HepG2 (cell line): ENCODE results near the gene ECM1. TPM values are rescaled to one million over a fixed set of nuclear protein-coding genes. Genes with fewer than 3 reads are reported as not detected.
A peak's percentile ranks its signal among the peaks of the same experiment; 100 is the strongest.

Source experiments
- AGO1 ChIP-seq: fragments of 200-400 bp; formaldehyde crosslinking; IDR thresholded peaks from 2 replicates; pipeline ENCODE4 v1.6.1; 2017; ENCODE audit warnings: mild to moderate bottlenecking, low read depth, low read length, moderate library complexity; ENCODE audit not compliant: poor library complexity, severe bottlenecking
- ATF6 ChIP-seq: sonication (generic); formaldehyde crosslinking; conservative IDR thresholded peaks from 2 replicates; pipeline ENCODE4 v1.4.0; 2020; ENCODE audit warnings: missing genetic modification reagents
- CBX5 ChIP-seq: sonication (generic); formaldehyde crosslinking; IDR thresholded peaks from 2 replicates; pipeline ENCODE4 v1.4.0; 2020; ENCODE audit warnings: missing genetic modification reagents, borderline replicate concordance
- DMAP1 ChIP-seq: IDR thresholded peaks from 2 replicates; pipeline ENCODE4 v1.6.1; 2016
- EP300 ChIP-seq, 3 experiments: sonication (generic) in 1 of 3; formaldehyde crosslinking in 1 of 3; IDR thresholded peaks; 2 replicates each; pipeline versions ENCODE4 v1.5.1 to v1.6.1; 2011 to 2020; ENCODE audit warnings: low read depth in 2 of 3, low read length in 2 of 3, borderline replicate concordance in 1 of 3, improper control_type of control experiment in 1 of 3, mild to moderate bottlenecking in 1 of 3, missing genetic modification reagents in 1 of 3, moderate library complexity in 1 of 3
- FOXK1 ChIP-seq: sonication (generic); formaldehyde crosslinking; IDR thresholded peaks from 2 replicates; pipeline ENCODE4 v1.4.0; 2020; ENCODE audit warnings: low read depth, missing genetic modification reagents, borderline replicate concordance
- FOXO1 ChIP-seq: sonication (generic); formaldehyde crosslinking; IDR thresholded peaks from 2 replicates; pipeline ENCODE4 v1.4.0; 2020; ENCODE audit warnings: missing genetic modification reagents
- GATA4 ChIP-seq: sonication (generic); IDR thresholded peaks from 2 replicates; pipeline ENCODE4 v1.6.1; 2016; ENCODE audit warnings: antibody characterized with exemption, low read depth, borderline replicate concordance
- MAX ChIP-seq: IDR thresholded peaks from 2 replicates; pipeline ENCODE4 v1.6.1; 2012; ENCODE audit warnings: inconsistent platforms
- MTA1 ChIP-seq: sonication (generic); formaldehyde crosslinking; IDR thresholded peaks from 2 replicates; pipeline ENCODE4 v1.4.0; 2020; ENCODE audit warnings: missing genetic modification reagents, mild to moderate bottlenecking, borderline replicate concordance
- NFKBIZ ChIP-seq: IDR thresholded peaks from 2 replicates; pipeline ENCODE4 v1.6.1; 2018; ENCODE audit warnings: missing genetic modification reagents, missing compliant biosample characterization
- PCBP1 ChIP-seq: fragments of 200-400 bp; formaldehyde crosslinking; IDR thresholded peaks from 2 replicates; pipeline ENCODE4 v1.6.1; 2017; ENCODE audit warnings: mild to moderate bottlenecking, low read depth, low read length, borderline replicate concordance
- PREB ChIP-seq: sonication (generic); formaldehyde crosslinking; IDR thresholded peaks from 2 replicates; pipeline ENCODE4 v1.4.0; 2020; ENCODE audit warnings: missing genetic modification reagents
- RFX3 ChIP-seq: IDR thresholded peaks from 2 replicates; pipeline ENCODE4 v1.6.1; 2016; ENCODE audit warnings: missing biosample characterization, missing genetic modification reagents
- SKI ChIP-seq: fragments of 450-650 bp; IDR thresholded peaks from one replicate; pipeline ENCODE4 v1.6.1; 2018; ENCODE audit warnings: mild to moderate bottlenecking; ENCODE audit not compliant: partially characterized antibody
- SP140L ChIP-seq: sonication (generic); formaldehyde crosslinking; IDR thresholded peaks from 2 replicates; pipeline ENCODE4 v1.4.0; 2020; ENCODE audit warnings: missing genetic modification reagents, borderline replicate concordance
- SPEN ChIP-seq: sonication (generic); formaldehyde crosslinking; IDR thresholded peaks from 2 replicates; pipeline ENCODE4 v1.5.1; 2020; ENCODE audit warnings: low read depth, mild to moderate bottlenecking, missing genetic modification reagents
- XBP1 ChIP-seq: sonication (generic); formaldehyde crosslinking; IDR thresholded peaks from 2 replicates; pipeline ENCODE4 v1.5.0; 2020; ENCODE audit warnings: missing genetic modification reagents
- YY1 ChIP-seq: IDR thresholded peaks from 2 replicates; pipeline ENCODE4 v1.6.1; 2011; ENCODE audit warnings: low read length, low read depth, moderate library complexity, mild to moderate bottlenecking; ENCODE audit not compliant: insufficient read depth, insufficient replicate concordance
- ZFP41 ChIP-seq: sonication (generic); formaldehyde crosslinking; IDR thresholded peaks from 2 replicates; pipeline ENCODE4 v1.4.0; 2020; ENCODE audit warnings: mild to moderate bottlenecking, missing genetic modification reagents, borderline replicate concordance
- ZNF431 ChIP-seq: sonication (generic); formaldehyde crosslinking; IDR thresholded peaks from 2 replicates; pipeline ENCODE4 v1.9.0; 2022; ENCODE audit warnings: missing genetic modification reagents, low read depth, mild to moderate bottlenecking, borderline replicate concordance
- ZNF451 ChIP-seq: sonication (generic); formaldehyde crosslinking; IDR thresholded peaks from 2 replicates; pipeline ENCODE4 v1.5.0; 2020; ENCODE audit warnings: mild to moderate bottlenecking, missing genetic modification reagents
- ZNF550 ChIP-seq: sonication (generic); formaldehyde crosslinking; IDR thresholded peaks from 2 replicates; pipeline ENCODE4 v1.4.0; 2020; ENCODE audit warnings: mild to moderate bottlenecking, missing genetic modification reagents, borderline replicate concordance
- ZNF749 ChIP-seq: sonication (generic); formaldehyde crosslinking; IDR thresholded peaks from 2 replicates; pipeline ENCODE4 v1.8.0; 2022; ENCODE audit warnings: mild to moderate bottlenecking, missing genetic modification reagents, moderate library complexity, borderline replicate concordance
- polyA plus RNA-seq, 8 experiments: library from polyadenylated mRNA; depleted of rRNA in 3 of 8; stranded (reverse) in 7 of 8; unstranded in 1 of 8; fragments of >200 nt; fragmentation: Illumina TruSeq in 4 of 8; extraction: Trizol in 4 of 8; gene quantifications; 2 replicates each; pipeline versions ENCODE4 v1.2.1 to v1.2.3, GENCODE V29; 2011 to 2016; ENCODE audit warnings: low read depth in 4 of 8, missing spikeins in 1 of 8, mixed read lengths in 1 of 8; ENCODE audit not compliant: insufficient read depth in 1 of 8
- total RNA-seq, 5 experiments: library from RNA; depleted of rRNA; stranded (reverse); fragments of >200 nt; fragmentation: Illumina TruSeq; extraction: Trizol; gene quantifications; 2 replicates each; pipeline ENCODE4 v1.2.3, GENCODE V29; 2016; ENCODE audit warnings: low read depth in 1 of 5
- TF ChIP-seq, protein P1 (sequence below), 2 experiments: sonication (generic) in 1 of 2; formaldehyde crosslinking in 1 of 2; IDR thresholded peaks; 2 replicates each; pipeline versions ENCODE4 v1.5.1 to v1.6.1; 2011 to 2020; ENCODE audit warnings: borderline replicate concordance in 1 of 2, low read depth in 1 of 2, low read length in 1 of 2, mild to moderate bottlenecking in 1 of 2, missing genetic modification reagents in 1 of 2, moderate library complexity in 1 of 2

ECM1 gene
- total and polyA plus RNA-seq, 2 of the 13 experiments (the other 11 are each of a cell fraction or from before 2014, with no cell fraction given) = 0.42 to 1.0 TPM

GRCh38 chr1:150560011-150560438 is 52.1 kb downstream of the ECM1 start (continued):
- no peak for TF ChIP-seq MTA1 (CRISPR knock-in tag)
- 0 out of 2 replicates have a peak, but pooled peaks have one; percentile 10 for TF ChIP-seq DMAP1 (CRISPR knock-in tag)
- TF ChIP-seq ZFP41 = no peak
- no peak for TF ChIP-seq SP140L
- no peak for TF ChIP-seq PREB (CRISPR knock-in tag)
- TF ChIP-seq FOXO1 (CRISPR knock-in tag) = peak; percentile 13; the same call in 1 of the 2 replicates
- TF ChIP-seq EP300 (IDR thresholded peaks at IDR 0.05; ENCODE audit: low read depth in 2 of 2, low read length in 2 of 2) = no peak
- 0 out of 2 replicates have a peak, but pooled peaks have one; percentile 9 for TF ChIP-seq EP300 (CRISPR knock-in tag; IDR thresholded peaks at IDR 0.05; ENCODE audit: borderline replicate concordance)
- TF ChIP-seq, protein P1, sequence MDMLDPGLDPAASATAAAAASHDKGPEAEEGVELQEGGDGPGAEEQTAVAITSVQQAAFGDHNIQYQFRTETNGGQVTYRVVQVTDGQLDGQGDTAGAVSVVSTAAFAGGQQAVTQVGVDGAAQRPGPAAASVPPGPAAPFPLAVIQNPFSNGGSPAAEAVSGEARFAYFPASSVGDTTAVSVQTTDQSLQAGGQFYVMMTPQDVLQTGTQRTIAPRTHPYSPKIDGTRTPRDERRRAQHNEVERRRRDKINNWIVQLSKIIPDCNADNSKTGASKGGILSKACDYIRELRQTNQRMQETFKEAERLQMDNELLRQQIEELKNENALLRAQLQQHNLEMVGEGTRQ (IDR thresholded peaks at IDR 0.05; ENCODE audit: low read depth, low read length) = no peak
- TF ChIP-seq, protein P1 (CRISPR knock-in tag; IDR thresholded peaks at IDR 0.05; ENCODE audit: borderline replicate concordance) = no peak
- no peak for TF ChIP-seq SKI
- no peak for TF ChIP-seq AGO1
- TF ChIP-seq CBX5 = no peak
- TF ChIP-seq ATF6 = no peak
- no peak for TF ChIP-seq ZNF431 (CRISPR knock-in tag)
- peak; percentile 52; the same call in 1 of the 2 replicates for TF ChIP-seq MAX
- no peak for TF ChIP-seq PCBP1
- TF ChIP-seq GATA4 = no peak
- peak; percentile 43; the same call in 1 of the 2 replicates for TF ChIP-seq SPEN (CRISPR knock-in tag)
- TF ChIP-seq FOXK1 = 0 out of 2 replicates have a peak, but pooled peaks have one; percentile 16
- TF ChIP-seq ZNF550 (CRISPR knock-in tag) = no peak
- TF ChIP-seq ZNF749 = no peak
- no peak for TF ChIP-seq XBP1 (CRISPR knock-in tag)
- no peak for TF ChIP-seq ZNF451 (CRISPR knock-in tag)
- no peak for TF ChIP-seq NFKBIZ (CRISPR knock-in tag)
- TF ChIP-seq RFX3 = no peak
- peak; percentile 19 for TF ChIP-seq YY1
